RWPE1 (cell line): ENCODE results near the gene ZNF236.

Experiments
- CTCF ChIA-PET: fragments of 350-600 bp; sonication (Branson Sonifier 250); formaldehyde crosslinking; extraction: SDS; loops from one replicate; lab custom pipeline; 2021; lab: Yijun Ruan, JAX
- POLR2A ChIA-PET: fragments of 400-600 bp; formaldehyde crosslinking; extraction: SDS; loops from one replicate; lab custom pipeline; 2020; ENCODE audit warnings: antibody characterized with exemption; ENCODE audit not compliant: low non-redundant PET; lab: Yijun Ruan, JAX
- DNase-seq: peaks from one replicate; pipeline ENCODE4 v3.0.0; 2012; ENCODE audit warnings: low spot score
- H3K27ac ChIP-seq: fragments of 450-650 bp; 2 replicates; pipeline ENCODE4 v1.5.1; 2017
- CTCF ChIP-seq: fragments of 450-650 bp; conservative IDR thresholded peaks from 2 replicates; pipeline ENCODE4 v1.5.1; 2017; ENCODE audit warnings: low read depth, mild to moderate bottlenecking

Gene ZNF236

GRCh38 chr18:76981396-76981968 lies 159.1 kb downstream of the ZNF236 start:
- ChIA-PET POLR2A (no interaction called here), CTCF (interaction anchor here (0.6 to 0.7 kb wide), 3 partner anchors 16 to 180 kb away, joined by 3 to 5 read pairs (median 4); no protein-coding TSS in a partner anchor)
- DNase-seq, result no peak
- TF ChIP-seq CTCF, result no peak
- no peak overlapping the region for H3K27ac ChIP-seq

- no peak overlapping the region for H3K27ac ChIP-seq
- ChIA-PET CTCF (interaction anchor here (0.6 to 2.3 kb wide), 3 partner anchors 179 to 180 kb away, joined by 3 to 11 read pairs (median 4); no protein-coding TSS in a partner anchor), POLR2A (no interaction called here)
- no peak for TF ChIP-seq CTCF
- no peak for DNase-seq
Observed at GRCh38 chr18:76982038-76982437, 159.7 kb downstream of the ZNF236 start.

DNA sequence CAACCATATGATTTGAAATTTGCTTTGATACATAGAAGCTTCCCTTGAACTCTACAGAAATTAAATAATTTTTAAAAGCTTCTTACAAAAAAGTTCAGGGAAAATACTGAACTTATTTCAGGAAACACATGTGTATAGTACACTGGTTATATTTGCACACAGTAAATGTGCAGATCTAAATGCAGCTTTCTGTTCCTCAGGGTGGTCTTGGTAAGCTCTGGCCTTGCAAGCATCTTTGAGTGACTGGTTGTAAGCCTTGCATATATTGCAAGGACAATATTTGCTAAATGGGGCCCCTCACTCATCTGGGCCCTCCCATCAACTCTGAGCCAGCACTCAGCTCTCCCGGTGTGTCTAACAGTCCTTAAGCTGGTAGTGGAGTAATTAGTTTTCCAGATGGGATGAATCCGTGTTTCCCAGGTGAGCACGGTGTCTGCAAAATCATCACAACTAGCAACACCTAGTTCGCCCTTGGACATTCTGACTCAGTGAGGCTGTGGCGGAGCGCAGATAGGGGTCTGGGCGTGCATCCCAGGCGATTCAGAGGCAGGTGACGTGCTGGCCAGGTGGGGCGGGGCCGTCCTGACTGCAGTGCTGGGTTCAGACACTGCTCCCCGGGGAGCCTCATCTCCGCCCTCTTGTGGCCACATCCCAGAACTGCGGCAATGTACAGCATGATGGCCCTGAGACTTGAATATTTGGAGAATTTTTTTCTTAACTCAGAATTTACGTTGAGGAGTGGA lies 160.7 kb downstream of the ZNF236 start:
- ChIA-PET CTCF (interaction anchor here (0.6 to 2.3 kb wide), 9 partner anchors 11 to 229 kb away, joined by 3 to 11 read pairs (median 3); no protein-coding TSS in a partner anchor), POLR2A (no interaction called here)
- peak; percentile 98 for TF ChIP-seq CTCF
- no peak overlapping the region for H3K27ac ChIP-seq
- peak; percentile 90 for DNase-seq

GRCh38 chr18:76983613-76984051 lies 161.3 kb downstream of the ZNF236 start:
- ChIA-PET POLR2A (no interaction called here), CTCF (interaction anchor here (0.6 to 2.3 kb wide), 6 partner anchors 12 to 228 kb away, joined by 3 to 11 read pairs (median 3); no protein-coding TSS in a partner anchor)
- H3K27ac ChIP-seq, result no peak overlapping the region
- TF ChIP-seq CTCF, result peak; percentile 68
- DNase-seq, result no peak

GRCh38 chr18:76984193-76985155 lies 162.1 kb downstream of the ZNF236 start:
- no peak for TF ChIP-seq CTCF
- ChIA-PET CTCF (interaction anchor here (0.7 to 2.3 kb wide), 3 partner anchors 16 to 271 kb away, joined by 3 to 11 read pairs (median 3); no protein-coding TSS in a partner anchor), POLR2A (no interaction called here)
- no peak for DNase-seq
- H3K27ac ChIP-seq, result no peak overlapping the region
